ENCODE results near the gene SHD. TPM values are rescaled to one million over a fixed set of nuclear protein-coding genes. Genes with fewer than 3 reads are reported as not detected.

Gene SHD
- total RNA-seq, 1 donor from 2014 or later: not detected

GRCh38 chr19:4292515-4292914 lies 13.4 kb downstream of the SHD start:
- intact Hi-C loops (cut with DNase I): no loop called here
- ATAC-seq (ENCODE audit: poor library complexity): no peak
- no peak for DNase-seq

GRCh38 chr19:4294389-4294788 lies 15.3 kb downstream of the SHD start:
- no peak for ATAC-seq (ENCODE audit: poor library complexity)
- intact Hi-C loops (cut with DNase I): no loop called here
- DNase-seq: no peak

GRCh38 chr19:4295972-4296771 lies 17.1 kb downstream of the SHD start:
- DNase-seq (no peak), ATAC-seq (ENCODE audit: poor library complexity) (no peak)
- intact Hi-C loops (cut with DNase I): no loop called here

- ATAC-seq (ENCODE audit: poor library complexity): no peak
- DNase-seq: no peak
- intact Hi-C loops (cut with DNase I): no loop called here
Observed at GRCh38 chr19:4297901-4298809, 19.1 kb downstream of the SHD start.

GRCh38 chr19:4298810-4299550 lies 19.9 kb downstream of the SHD start:
- DNase-seq (no peak), ATAC-seq (ENCODE audit: poor library complexity) (no peak)
- intact Hi-C loops (cut with DNase I): no loop called here

- ATAC-seq (ENCODE audit: poor library complexity) (no peak), DNase-seq (no peak)
- intact Hi-C loops (cut with DNase I): no loop called here
Observed at GRCh38 chr19:4300589-4300988, 21.5 kb downstream of the SHD start.

- no peak for DNase-seq
Observed at GRCh38 chr19:4301590-4302242, 22.6 kb downstream of the SHD start.

GRCh38 chr19:4302243-4302640 lies 23.2 kb downstream of the SHD start, which contains the start of gene TMIGD2:
Gene TMIGD2, minus strand, starts transcription at chr19:4302389. Its CDS starts 4 bp downstream, at chr19:4302385.
- DNase-seq (no peak), ATAC-seq (ENCODE audit: poor library complexity) (no peak)
- intact Hi-C loops (cut with DNase I): no loop called here

More at GRCh38 chr19:4301590-4302242, 22.6 kb downstream of the SHD start:
- ATAC-seq (ENCODE audit: poor library complexity): no peak
- intact Hi-C loops (cut with DNase I): no loop called here

- intact Hi-C loops (cut with DNase I): no loop called here
- ATAC-seq (ENCODE audit: poor library complexity): no peak
- no peak for DNase-seq
Observed at GRCh38 chr19:4303819-4304537, 24.9 kb downstream of the SHD start.

GRCh38 chr19:4304538-4305256 lies 25.6 kb downstream of the SHD start, which contains the start of gene FSD1:
Gene FSD1, plus strand, starts transcription at chr19:4304598. Its CDS starts 149 bp downstream, at chr19:4304747.
- no peak for ATAC-seq (ENCODE audit: poor library complexity)
- intact Hi-C loops (cut with DNase I): no loop called here
- DNase-seq: no peak

- intact Hi-C loops (cut with DNase I): no loop called here
- no peak for ATAC-seq (ENCODE audit: poor library complexity)
- no peak for DNase-seq
Observed at GRCh38 chr19:4305257-4305612, 26.2 kb downstream of the SHD start.

GRCh38 chr19:4305659-4306058 lies 26.6 kb downstream of the SHD start:
- DNase-seq: no peak
- intact Hi-C loops (cut with DNase I): no loop called here
- ATAC-seq (ENCODE audit: poor library complexity): no peak

- intact Hi-C loops (cut with DNase I): no loop called here
- ATAC-seq (ENCODE audit: poor library complexity): no peak
- no peak for DNase-seq
Observed at GRCh38 chr19:4310247-4311121, 31.4 kb downstream of the SHD start.

GRCh38 chr19:4313847-4314490 lies 34.9 kb downstream of the SHD start:
- ATAC-seq (ENCODE audit: poor library complexity) (no peak), DNase-seq (no peak)
- intact Hi-C loops (cut with DNase I): no loop called here

GRCh38 chr19:4316956-4317355 lies 37.9 kb downstream of the SHD start:
- no peak for DNase-seq
- ATAC-seq (ENCODE audit: poor library complexity): no peak
- intact Hi-C loops (cut with DNase I): no loop called here

GRCh38 chr19:4318460-4318859 lies 39.4 kb downstream of the SHD start:
- DNase-seq (no peak), ATAC-seq (ENCODE audit: poor library complexity) (no peak)
- intact Hi-C loops (cut with DNase I): no loop called here
